Astrocyte (in vitro differentiated cells and primary cell): ENCODE data around the gene TMED5. TPM values are rescaled to one million over a fixed set of nuclear protein-coding genes. Genes with fewer than 3 reads are reported as not detected.

Source experiments
- DNase-seq: peaks from one replicate; pipeline ENCODE4 v3.0.0-alpha.2; 2010; ENCODE audit warnings: low read depth
- FAIRE-seq: peaks from 2 replicates; lab custom pipeline; 2011; peaks lifted over from hg19 to GRCh38; lab: Jason Lieb, UNC
- H2AFZ ChIP-seq: 2 replicates; pipeline ENCODE4 v1.6.0; 2012; ENCODE audit warnings: low read depth, low read length, inconsistent platforms
- H3K27ac ChIP-seq: 2 replicates; pipeline ENCODE4 v1.5.1; 2011; ENCODE audit warnings: low read depth, low read length, inconsistent platforms
- H3K27me3 ChIP-seq: 2 replicates; pipeline ENCODE4 v1.6.0; 2011; ENCODE audit warnings: low read length, inconsistent platforms; ENCODE audit not compliant: insufficient read depth
- H3K36me3 ChIP-seq: 2 replicates; pipeline ENCODE4 v1.5.1; 2011; ENCODE audit warnings: low read length, inconsistent platforms; ENCODE audit not compliant: insufficient read depth
- H3K4me1 ChIP-seq: 2 replicates; pipeline ENCODE4 v1.5.1; 2011; ENCODE audit warnings: low read length, inconsistent platforms; ENCODE audit not compliant: insufficient read depth
- H3K4me2 ChIP-seq: 2 replicates; pipeline ENCODE4 v1.6.0; 2012; ENCODE audit warnings: low read length, inconsistent platforms
- H3K4me3 ChIP-seq: 2 replicates; pipeline ENCODE4 v1.5.1; 2011; ENCODE audit warnings: low read depth, mild to moderate bottlenecking, low read length, inconsistent platforms; ENCODE audit not compliant: insufficient read depth
- H3K79me2 ChIP-seq: 2 replicates; pipeline ENCODE4 v1.6.0; 2012; ENCODE audit warnings: mild to moderate bottlenecking, low read length, inconsistent platforms; ENCODE audit not compliant: insufficient read depth
- H3K9ac ChIP-seq: 2 replicates; pipeline ENCODE4 v1.6.0; 2012; ENCODE audit warnings: mild to moderate bottlenecking, low read length, inconsistent platforms
- H3K9me3 ChIP-seq: 2 replicates; pipeline ENCODE4 v1.5.1; 2012; ENCODE audit warnings: low read depth, mild to moderate bottlenecking, low read length, inconsistent platforms; ENCODE audit not compliant: insufficient read depth
- H4K20me1 ChIP-seq: 2 replicates; pipeline ENCODE4 v1.6.0; 2012; ENCODE audit warnings: low read length, inconsistent platforms; ENCODE audit not compliant: insufficient read depth
- H3K27ac Mint-ChIP-seq: one replicate; pipeline ENCODE4 v1.8.0; 2021; ENCODE audit warnings: mild to moderate bottlenecking, mixed read lengths; ENCODE audit not compliant: unreplicated experiment
- H3K27me3 Mint-ChIP-seq: one replicate; pipeline ENCODE4 v1.8.0; 2021; ENCODE audit warnings: low read depth, mixed read lengths; ENCODE audit not compliant: unreplicated experiment
- H3K36me3 Mint-ChIP-seq: one replicate; pipeline ENCODE4 v1.8.0; 2021; ENCODE audit warnings: low read depth, mixed read lengths; ENCODE audit not compliant: unreplicated experiment
- H3K4me1 Mint-ChIP-seq: one replicate; pipeline ENCODE4 v1.8.0; 2021; ENCODE audit warnings: low read depth, mixed read lengths; ENCODE audit not compliant: unreplicated experiment
- H3K4me3 Mint-ChIP-seq: one replicate; pipeline ENCODE4 v1.8.0; 2021; ENCODE audit warnings: mild to moderate bottlenecking, moderate library complexity, mixed read lengths; ENCODE audit not compliant: unreplicated experiment
- H3K9me3 Mint-ChIP-seq: one replicate; pipeline ENCODE4 v1.8.0; 2021; ENCODE audit warnings: mild to moderate bottlenecking, mixed read lengths; ENCODE audit not compliant: unreplicated experiment
- EZH2 ChIP-seq: IDR thresholded peaks from 2 replicates; pipeline ENCODE4 v1.6.1; 2012; ENCODE audit warnings: mild to moderate bottlenecking, low read length, inconsistent platforms; ENCODE audit not compliant: insufficient read depth
- total RNA-seq: library from RNA; stranded (reverse); gene quantifications from 2 replicates; pipeline ENCODE4 v1.2.1, GENCODE V29; 2021
- TF ChIP-seq, protein P1 (sequence below): IDR thresholded peaks from 2 replicates; pipeline ENCODE4 v1.5.1; 2011; ENCODE audit warnings: low read depth, mild to moderate bottlenecking, inconsistent platforms, low read length, moderate library complexity; ENCODE audit not compliant: insufficient read depth

Gene TMED5
- total RNA-seq, 1 donor from 2014 or later, result 105 TPM

DNA sequence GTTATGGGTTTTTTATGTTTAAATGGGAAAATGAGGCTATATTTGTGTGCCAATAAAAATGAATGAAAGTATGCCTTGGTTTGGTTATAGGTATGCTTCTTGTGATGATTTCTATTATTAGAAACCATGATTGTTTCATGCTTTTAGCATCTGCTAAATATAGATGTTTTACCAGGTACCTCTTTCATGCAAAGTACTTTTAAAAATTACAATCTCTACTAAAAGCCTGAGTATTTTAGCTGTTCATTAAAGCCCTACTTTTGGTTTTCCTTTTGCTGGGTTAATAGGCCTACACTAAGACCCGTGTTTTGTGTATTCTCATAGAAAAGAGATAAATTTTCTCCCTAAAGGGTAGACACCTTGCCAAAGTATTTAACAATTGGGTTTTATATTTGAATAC lies 69.1 kb downstream of the TMED5 start:
- Mint-ChIP-seq H3K4me1 (peaks cover 13% of the 10 kb centered on the region), H3K27ac (no peak overlapping the region), H3K27me3 (no peaks in the 10 kb centered on the region), H3K36me3 (peaks cover 12% of the 10 kb centered on the region), H3K4me3 (no peak overlapping the region), H3K9me3 (no peaks in the 10 kb centered on the region)
- H3K9ac ChIP-seq, result no peak overlapping the region
- peaks cover 57% of the 10 kb centered on the region for H4K20me1 ChIP-seq
- H3K4me2 ChIP-seq, result peak overlapping the region; percentile 18
- no peak overlapping the region for H3K27ac ChIP-seq
- H3K36me3 ChIP-seq, result peaks cover 7% of the 10 kb centered on the region
- DNase-seq (no peak), FAIRE-seq (no peak)
- H3K4me3 ChIP-seq, result no peak overlapping the region
- H3K4me1 ChIP-seq, result no peaks in the 10 kb centered on the region
- no peak overlapping the region for H2AFZ ChIP-seq
- peaks cover 3% of the 10 kb centered on the region for H3K9me3 ChIP-seq
- TF ChIP-seq, protein P1, sequence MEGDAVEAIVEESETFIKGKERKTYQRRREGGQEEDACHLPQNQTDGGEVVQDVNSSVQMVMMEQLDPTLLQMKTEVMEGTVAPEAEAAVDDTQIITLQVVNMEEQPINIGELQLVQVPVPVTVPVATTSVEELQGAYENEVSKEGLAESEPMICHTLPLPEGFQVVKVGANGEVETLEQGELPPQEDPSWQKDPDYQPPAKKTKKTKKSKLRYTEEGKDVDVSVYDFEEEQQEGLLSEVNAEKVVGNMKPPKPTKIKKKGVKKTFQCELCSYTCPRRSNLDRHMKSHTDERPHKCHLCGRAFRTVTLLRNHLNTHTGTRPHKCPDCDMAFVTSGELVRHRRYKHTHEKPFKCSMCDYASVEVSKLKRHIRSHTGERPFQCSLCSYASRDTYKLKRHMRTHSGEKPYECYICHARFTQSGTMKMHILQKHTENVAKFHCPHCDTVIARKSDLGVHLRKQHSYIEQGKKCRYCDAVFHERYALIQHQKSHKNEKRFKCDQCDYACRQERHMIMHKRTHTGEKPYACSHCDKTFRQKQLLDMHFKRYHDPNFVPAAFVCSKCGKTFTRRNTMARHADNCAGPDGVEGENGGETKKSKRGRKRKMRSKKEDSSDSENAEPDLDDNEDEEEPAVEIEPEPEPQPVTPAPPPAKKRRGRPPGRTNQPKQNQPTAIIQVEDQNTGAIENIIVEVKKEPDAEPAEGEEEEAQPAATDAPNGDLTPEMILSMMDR, result no peak
- TF ChIP-seq EZH2, result no peak
- peaks cover 87% of the 10 kb centered on the region for H3K79me2 ChIP-seq
- H3K27me3 ChIP-seq, result no peaks in the 10 kb centered on the region

DNA sequence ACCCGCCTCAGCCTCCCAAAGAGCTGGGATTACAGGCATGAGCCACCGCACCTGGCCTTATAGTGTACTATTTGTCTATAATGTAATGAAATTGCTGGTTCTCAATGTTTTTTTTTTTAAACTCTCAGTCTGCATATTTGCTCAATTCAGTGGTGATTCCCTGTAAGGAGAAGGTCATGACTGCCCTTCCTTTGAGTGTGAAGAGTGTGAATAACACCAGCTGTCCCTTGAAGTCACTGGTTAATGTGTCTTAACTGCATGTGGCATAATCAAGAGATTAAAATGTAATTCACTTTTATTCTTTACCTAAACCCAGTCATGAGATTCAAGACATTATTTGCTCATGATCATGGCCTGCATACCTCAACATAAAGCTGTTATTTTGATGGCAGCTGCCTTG lies 70.6 kb downstream of the TMED5 start:
- Histone ChIP-seq H3K4me2 (no peak overlapping the region), H3K4me1 (no peaks in the 10 kb centered on the region), H2AFZ (no peak overlapping the region), H3K79me2 (peaks cover 95% of the 10 kb centered on the region), H3K9me3 (peaks cover 3% of the 10 kb centered on the region), H3K36me3 (no peaks in the 10 kb centered on the region), H3K27me3 (no peaks in the 10 kb centered on the region), H3K4me3 (no peak overlapping the region), H4K20me1 (peaks cover 67% of the 10 kb centered on the region), H3K27ac (no peak overlapping the region), H3K9ac (no peak overlapping the region)
- TF ChIP-seq EZH2, result no peak
- TF ChIP-seq, protein P1, result no peak
- Mint-ChIP-seq H3K36me3 (peaks cover 15% of the 10 kb centered on the region), H3K4me1 (peaks cover 13% of the 10 kb centered on the region), H3K9me3 (no peaks in the 10 kb centered on the region), H3K27ac (no peak overlapping the region), H3K27me3 (no peaks in the 10 kb centered on the region), H3K4me3 (no peak overlapping the region)
- no peak for FAIRE-seq
- no peak for DNase-seq

DNA sequence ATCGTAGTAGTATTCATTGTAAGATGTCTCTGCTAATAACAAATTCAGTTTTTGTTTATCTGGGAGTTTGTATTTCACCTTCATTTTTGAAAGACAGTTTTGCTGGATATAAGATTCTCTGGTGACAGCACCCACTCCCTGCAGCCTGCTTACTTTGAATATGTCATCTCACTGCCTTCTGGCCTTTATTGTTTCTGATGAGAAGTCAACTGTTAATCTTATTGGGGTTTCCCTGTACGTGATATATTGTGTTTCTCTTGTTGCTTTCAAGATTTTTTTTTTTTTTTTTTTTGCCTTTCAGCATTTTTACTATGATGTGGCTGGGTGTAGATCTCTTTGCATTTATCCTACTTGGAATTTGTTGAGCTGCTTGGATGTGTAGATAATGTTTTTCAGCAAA lies 71.9 kb downstream of the TMED5 start:
- TF ChIP-seq EZH2, result no peak
- TF ChIP-seq, protein P1, result no peak
- peaks cover 13% of the 10 kb centered on the region for H3K4me1 Mint-ChIP-seq
- Histone ChIP-seq H3K4me2 (no peak overlapping the region), H3K36me3 (no peaks in the 10 kb centered on the region), H2AFZ (no peak overlapping the region), H3K27ac (no peak overlapping the region), H3K4me1 (no peaks in the 10 kb centered on the region), H3K9ac (no peak overlapping the region), H4K20me1 (peaks cover 74% of the 10 kb centered on the region), H3K4me3 (no peak overlapping the region), H3K27me3 (no peaks in the 10 kb centered on the region), H3K79me2 (peaks cover 92% of the 10 kb centered on the region), H3K9me3 (peaks cover 3% of the 10 kb centered on the region)
- no peaks in the 10 kb centered on the region for H3K9me3 Mint-ChIP-seq
- H3K4me3 Mint-ChIP-seq, result no peak overlapping the region
- H3K36me3 Mint-ChIP-seq, result peaks cover 15% of the 10 kb centered on the region
- FAIRE-seq (no peak), DNase-seq (no peak)
- H3K27ac Mint-ChIP-seq, result no peak overlapping the region
- H3K27me3 Mint-ChIP-seq, result no peaks in the 10 kb centered on the region
